ENCODE results near the gene FOXK2.

The FOXK2 gene

GRCh38 chr17:82518826-82519810 is at the start of gene FOXK2:
FOXK2 (plus strand) TSS chr17:82519732; CDS start chr17:82519889, 157 bp downstream.
- peak; percentile 85 for DNase-seq

GRCh38 chr17:82470065-82470464 is 49.5 kb upstream of the FOXK2 start:
- DNase-seq: no peak

- DNase-seq: no peak
Measured at GRCh38 chr17:82474223-82475010, 45.1 kb upstream of the FOXK2 start.

- no peak for DNase-seq
Measured at GRCh38 chr17:82475458-82475857, 44.1 kb upstream of the FOXK2 start.

- no peak for DNase-seq
Measured at GRCh38 chr17:82477934-82478333, 41.6 kb upstream of the FOXK2 start.

GRCh38 chr17:82479602-82480001 is 39.9 kb upstream of the FOXK2 start:
- no peak for DNase-seq

GRCh38 chr17:82480318-82480717 is 39.2 kb upstream of the FOXK2 start:
- no peak for DNase-seq

- no peak for DNase-seq
Measured at GRCh38 chr17:82483204-82483660, 36.3 kb upstream of the FOXK2 start.

GRCh38 chr17:82483836-82484235 is 35.7 kb upstream of the FOXK2 start:
- no peak for DNase-seq

- no peak for DNase-seq
Measured at GRCh38 chr17:82486231-82487094, 33.1 kb upstream of the FOXK2 start.

GRCh38 chr17:82487910-82488309 is 31.6 kb upstream of the FOXK2 start:
- DNase-seq: no peak

- DNase-seq: no peak
Measured at GRCh38 chr17:82489117-82489516, 30.4 kb upstream of the FOXK2 start.

- peak; percentile 80 for DNase-seq
Measured at GRCh38 chr17:82489851-82490511, 29.6 kb upstream of the FOXK2 start.

GRCh38 chr17:82490512-82491195 is 28.9 kb upstream of the FOXK2 start:
- DNase-seq: peak; percentile 80

- no peak for DNase-seq
Measured at GRCh38 chr17:82491196-82491530, 28.4 kb upstream of the FOXK2 start.

- no peak for DNase-seq
Measured at GRCh38 chr17:82491533-82491932, 28.0 kb upstream of the FOXK2 start.

GRCh38 chr17:82492643-82493225 is 26.8 kb upstream of the FOXK2 start:
- no peak for DNase-seq

GRCh38 chr17:82493226-82493781 is 26.2 kb upstream of the FOXK2 start:
- no peak for DNase-seq

- peak; percentile 85 for DNase-seq
Measured at GRCh38 chr17:82494236-82495055, 25.1 kb upstream of the FOXK2 start.
